CD4-positive, alpha-beta T cell treated with Interleukin-17A for 1 hour (primary cell): Measurements from ENCODE around the gene UNK.
"Not testable (repeated sequence)": the region's sequence is repeated elsewhere in the genome, so short reads cannot be mapped to it uniquely, and the experiment has no call there.

Source experiments
- DNase-seq: peaks from one replicate; pipeline ENCODE4 v3.0.0-alpha.2; 2020

UNK gene

GRCh38 chr17:75853433-75853832 is 68.8 kb downstream of the UNK start:
- DNase-seq, result no peak

- DNase-seq, result peak; percentile 22
Measured at GRCh38 chr17:75854101-75854748, 69.6 kb downstream of the UNK start.

- no peak for DNase-seq
Measured at GRCh38 chr17:75854881-75855309, 70.3 kb downstream of the UNK start.

- DNase-seq, result peak; percentile 100
Measured at GRCh38 chr17:75855310-75856061, 70.9 kb downstream of the UNK start, which contains the start of gene WBP2. WBP2 (minus strand) TSS chr17:75855335; CDS start chr17:75855297, 38 bp downstream.

GRCh38 chr17:75856062-75856756 is 71.6 kb downstream of the UNK start:
- peak; percentile 28 for DNase-seq

- DNase-seq, result not testable (repeated sequence)
Measured at GRCh38 chr17:75859358-75859757, 74.8 kb downstream of the UNK start.

GRCh38 chr17:75861927-75862317 is 77.3 kb downstream of the UNK start:
- no peak for DNase-seq

GRCh38 chr17:75864448-75864871 is 79.9 kb downstream of the UNK start:
- DNase-seq, result peak; percentile 70

GRCh38 chr17:75864887-75865286 is 80.3 kb downstream of the UNK start:
- DNase-seq, result peak; percentile 28

GRCh38 chr17:75865404-75866188 is 81.0 kb downstream of the UNK start:
- not testable (repeated sequence) for DNase-seq

GRCh38 chr17:75868730-75869281 is 84.2 kb downstream of the UNK start:
- not testable (repeated sequence) for DNase-seq

- DNase-seq, result no peak
Measured at GRCh38 chr17:75869282-75870141, 84.9 kb downstream of the UNK start.

GRCh38 chr17:75870228-75870627 is 85.6 kb downstream of the UNK start:
- DNase-seq, result not testable (repeated sequence)

GRCh38 chr17:75872434-75873351 is 88.1 kb downstream of the UNK start:
- peak; percentile 82 for DNase-seq

- DNase-seq, result no peak
Measured at GRCh38 chr17:75873587-75874322, 89.1 kb downstream of the UNK start.

GRCh38 chr17:75874323-75875181 is 89.9 kb downstream of the UNK start:
- DNase-seq, result no peak
